HG03457 (cell line): ENCODE measurements around the gene IMMP1L.

Experiments
- ATAC-seq: cut with Tn5 transposase; IDR thresholded peaks from one replicate; pipeline ENCODE4 v1.9.1; 2021; ENCODE audit warnings: moderate number of reproducible peaks; ENCODE audit not compliant: unreplicated experiment

The IMMP1L gene

GRCh38 chr11:31404614-31405013, 104.8 kb downstream of the IMMP1L start:
- no peak for ATAC-seq

DNA sequence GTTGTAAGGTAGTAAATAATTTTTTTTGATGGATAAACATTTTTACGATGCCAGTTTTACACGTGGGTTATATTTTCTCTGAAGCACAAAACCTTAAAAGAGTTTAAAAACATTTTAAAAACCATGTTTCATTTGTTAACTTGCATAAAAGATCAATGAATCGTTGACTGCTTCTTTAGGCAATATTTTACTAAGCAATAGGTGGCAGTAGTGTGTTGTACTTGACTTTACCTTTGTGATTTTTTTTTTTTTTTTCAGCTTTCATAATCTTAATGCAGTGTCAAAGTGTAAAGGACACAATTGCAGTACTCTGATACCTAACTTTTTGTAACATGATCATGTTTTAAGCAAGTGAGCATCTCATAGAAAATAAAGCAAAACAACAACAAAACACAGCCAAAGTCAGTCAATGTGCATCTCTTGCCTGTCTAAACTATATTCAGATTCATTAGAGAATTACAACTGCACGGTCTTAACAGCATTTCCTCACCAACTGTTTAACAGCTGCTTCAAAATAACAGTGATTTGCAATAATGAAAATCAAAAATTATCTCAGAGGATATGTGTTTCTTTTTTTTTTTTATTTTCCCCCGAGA, 112.1 kb downstream of the IMMP1L start:
- no peak for ATAC-seq

DNA sequence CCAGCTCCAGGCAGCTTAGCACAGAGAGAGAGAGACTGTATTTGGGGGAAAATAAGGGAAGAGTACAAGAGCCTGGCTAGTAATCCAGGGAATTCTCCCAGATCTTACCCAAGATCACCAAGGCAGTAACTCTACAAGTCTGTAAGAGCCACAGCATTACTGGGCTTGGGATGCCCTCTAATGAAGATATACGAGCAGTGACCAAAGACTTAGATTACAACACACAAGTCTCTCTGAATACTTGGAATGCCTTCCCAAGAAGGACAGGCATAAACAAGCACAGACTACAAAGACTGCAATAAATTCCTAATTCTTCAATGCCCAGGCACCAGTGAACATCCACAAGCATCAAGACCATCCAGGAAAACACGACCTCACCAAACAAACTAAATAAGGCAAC, 122.0 kb downstream of the IMMP1L start:
- ATAC-seq = no peak

GRCh38 chr11:31383116-31383515, 126.3 kb downstream of the IMMP1L start:
- ATAC-seq = no peak
